GM18861 (cell line): ENCODE results near the gene POU3F3.

ENCODE experiments used
- ATAC-seq: cut with Tn5 transposase; IDR thresholded peaks from one replicate; pipeline ENCODE4 v1.9.1; 2021; ENCODE audit not compliant: unreplicated experiment

POU3F3 gene

GRCh38 chr2:104901037-104901881 is 47.3 kb downstream of the POU3F3 start:
- no peak for ATAC-seq

- no peak for ATAC-seq
Observed at GRCh38 chr2:104902317-104902716, 48.4 kb downstream of the POU3F3 start.
